HEK293 (cell line): ENCODE results near the gene PPP6C.

Experiments
- GLIS2 ChIP-seq: fragments of 450-650 bp; formaldehyde crosslinking; IDR thresholded peaks from 2 replicates; pipeline ENCODE4 v1.5.1; 2016; ENCODE audit warnings: missing biosample characterization, missing genetic modification characterization
- HOXC10 ChIP-seq: sonication (generic); formaldehyde crosslinking; IDR thresholded peaks from 2 replicates; pipeline ENCODE4 v1.8.1; 2023; ENCODE audit warnings: mild to moderate bottlenecking, missing genetic modification reagents
- PATZ1 ChIP-seq: fragments of 450-650 bp; formaldehyde crosslinking; IDR thresholded peaks from 2 replicates; pipeline ENCODE4 v1.5.1; 2016; ENCODE audit warnings: missing biosample characterization, missing genetic modification characterization
- PRDM10 ChIP-seq: fragments of 450-650 bp; formaldehyde crosslinking; IDR thresholded peaks from 2 replicates; pipeline ENCODE4 v1.5.1; 2016; ENCODE audit warnings: missing biosample characterization, missing genetic modification characterization
- SP3 ChIP-seq: fragments of 450-650 bp; formaldehyde crosslinking; IDR thresholded peaks from 2 replicates; pipeline ENCODE4 v1.5.1; 2016; ENCODE audit warnings: missing biosample characterization, missing genetic modification characterization
- TCF7L2 ChIP-seq: IDR thresholded peaks from 2 replicates; pipeline ENCODE4 v1.6.1; 2011; ENCODE audit warnings: low read depth, mild to moderate bottlenecking, inconsistent platforms, low read length, moderate library complexity, borderline replicate concordance
- ZBTB11 ChIP-seq: fragments of 450-650 bp; formaldehyde crosslinking; conservative IDR thresholded peaks from 2 replicates; pipeline ENCODE4 v1.5.1; 2016; ENCODE audit warnings: low read depth, missing biosample characterization, missing genetic modification characterization
- ZIC2 ChIP-seq: fragments of 450-650 bp; formaldehyde crosslinking; IDR thresholded peaks from 2 replicates; pipeline ENCODE4 v1.5.1; 2016; ENCODE audit warnings: missing biosample characterization, missing genetic modification characterization
- ZNF280C ChIP-seq: fragments of 450-650 bp; formaldehyde crosslinking; IDR thresholded peaks from 2 replicates; pipeline ENCODE4 v1.5.1; 2016; ENCODE audit warnings: missing biosample characterization, missing genetic modification characterization
- ZNF335 ChIP-seq: fragments of 450-650 bp; formaldehyde crosslinking; conservative IDR thresholded peaks from 2 replicates; pipeline ENCODE4 v1.5.1; 2016; ENCODE audit warnings: missing biosample characterization, missing genetic modification characterization
- ZNF426 ChIP-seq: fragments of 450-650 bp; formaldehyde crosslinking; IDR thresholded peaks from 2 replicates; pipeline ENCODE4 v1.5.1; 2017; ENCODE audit warnings: missing biosample characterization, missing genetic modification characterization, mild to moderate bottlenecking, inconsistent platforms, moderate library complexity
- ZNF501 ChIP-seq: fragments of 450-650 bp; formaldehyde crosslinking; IDR thresholded peaks from 2 replicates; pipeline ENCODE4 v1.5.1; 2016; ENCODE audit warnings: missing biosample characterization, missing genetic modification characterization
- ZNF513 ChIP-seq: fragments of 450-650 bp; IDR thresholded peaks from 2 replicates; pipeline ENCODE4 v1.5.1; 2018; ENCODE audit warnings: missing biosample characterization, missing genetic modification characterization
- ZNF639 ChIP-seq: fragments of 450-650 bp; formaldehyde crosslinking; IDR thresholded peaks from 2 replicates; pipeline ENCODE4 v1.5.1; 2016; ENCODE audit warnings: missing biosample characterization, missing genetic modification characterization
- ZNF677 ChIP-seq: fragments of 450-650 bp; IDR thresholded peaks from 2 replicates; pipeline ENCODE4 v1.5.0; 2018; ENCODE audit warnings: missing biosample characterization, mild to moderate bottlenecking, missing genetic modification characterization, moderate library complexity
- ZSCAN18 ChIP-seq: fragments of 450-650 bp; formaldehyde crosslinking; IDR thresholded peaks from 2 replicates; pipeline ENCODE4 v1.5.1; 2016; ENCODE audit warnings: missing biosample characterization, missing genetic modification characterization
- TF ChIP-seq, protein P1 (sequence below): fragments of 450-650 bp; formaldehyde crosslinking; IDR thresholded peaks from 2 replicates; pipeline ENCODE4 v1.5.1; 2016; ENCODE audit warnings: missing biosample characterization, missing genetic modification characterization
- TF ChIP-seq, protein P2 (sequence below): sonication (generic); formaldehyde crosslinking; IDR thresholded peaks from 2 replicates; pipeline ENCODE4 v1.8.1; 2022; ENCODE audit warnings: mild to moderate bottlenecking, moderate library complexity, missing genetic modification reagents

PPP6C gene

DNA sequence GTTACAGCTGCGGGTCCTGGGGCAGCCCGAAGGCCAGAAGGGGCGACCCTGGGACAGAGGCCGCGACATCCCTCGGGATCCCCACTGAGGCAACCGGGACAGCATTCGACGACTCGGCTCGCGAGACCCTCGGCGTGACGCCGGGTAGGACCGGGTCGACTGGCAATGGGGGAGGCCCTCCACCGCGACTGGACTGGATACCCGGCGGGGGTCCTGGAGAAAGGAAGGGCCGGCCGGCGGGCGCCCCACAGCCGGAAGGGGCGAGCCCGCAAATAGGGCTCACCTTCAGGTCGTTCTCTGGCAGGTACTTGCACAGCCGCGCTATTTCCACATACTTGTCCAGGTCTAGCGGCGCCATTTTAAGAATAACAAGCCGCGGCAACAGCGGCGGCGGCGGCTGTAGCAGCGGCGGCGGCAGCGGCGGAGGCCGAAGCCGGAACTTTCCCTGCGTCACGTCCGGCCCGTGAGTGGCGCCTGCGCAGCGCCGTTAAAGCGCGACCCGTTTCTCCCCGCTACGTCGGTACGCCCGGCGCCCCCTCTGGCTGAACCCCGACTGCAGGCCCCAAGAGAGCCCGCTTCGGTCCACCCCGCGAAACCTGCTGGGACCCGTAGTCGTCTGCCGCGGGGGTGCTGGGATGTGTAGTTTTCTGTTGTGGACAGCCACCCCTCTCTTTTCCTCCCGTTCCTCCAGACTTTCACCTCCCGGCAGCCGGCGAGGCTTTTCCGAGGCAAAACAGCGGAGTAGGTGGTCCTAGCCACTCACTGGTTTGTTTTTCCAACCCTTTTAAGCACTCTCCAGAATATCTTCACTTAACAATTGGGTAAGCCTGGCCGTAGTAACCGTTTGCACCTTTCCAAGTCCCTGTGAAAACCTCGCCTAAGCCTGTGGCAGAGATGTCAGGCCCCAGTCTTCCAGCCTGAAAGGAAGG is at the start of gene PPP6C (continued):
- TF ChIP-seq ZNF280C (tag by site-specific recombination) = no peak
- no peak for TF ChIP-seq ZSCAN18 (tag by site-specific recombination)
- TF ChIP-seq ZNF639 = no peak
- peak; percentile 48 for TF ChIP-seq GLIS2 (tag by site-specific recombination)
- peak; percentile 45; the same call in 1 of the 2 replicates for TF ChIP-seq ZIC2 (tag by site-specific recombination)
- no peak for TF ChIP-seq TCF7L2
- 0 out of 2 replicates have a peak, but pooled peaks have one; percentile 40 for TF ChIP-seq HOXC10 (CRISPR knock-in tag)
- no peak for TF ChIP-seq ZNF513
- TF ChIP-seq ZNF501 = peak; percentile 44; the same call in 1 of the 2 replicates
- peak; percentile 94 for TF ChIP-seq ZNF335 (tag by site-specific recombination)
- TF ChIP-seq, protein P1, sequence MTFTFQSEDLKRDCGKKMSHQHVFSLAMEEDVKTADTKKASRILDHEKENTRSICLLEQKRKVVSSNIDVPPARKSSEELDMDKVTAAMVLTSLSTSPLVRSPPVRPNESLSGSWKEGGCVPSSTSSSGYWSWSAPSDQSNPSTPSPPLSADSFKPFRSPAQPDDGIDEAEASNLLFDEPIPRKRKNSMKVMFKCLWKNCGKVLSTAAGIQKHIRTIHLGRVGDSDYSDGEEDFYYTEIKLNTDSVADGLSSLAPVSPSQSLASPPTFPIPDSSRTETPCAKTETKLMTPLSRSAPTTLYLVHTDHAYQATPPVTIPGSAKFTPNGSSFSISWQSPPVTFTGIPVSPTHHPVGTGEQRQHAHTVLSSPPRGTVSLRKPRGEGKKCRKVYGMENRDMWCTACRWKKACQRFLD (tag by site-specific recombination) = 0 out of 2 replicates have a peak, but pooled peaks have one; percentile 20
- no peak for TF ChIP-seq ZNF677 (tag by site-specific recombination)
- TF ChIP-seq ZBTB11 = peak; percentile 87
- TF ChIP-seq PRDM10 (tag by site-specific recombination) = peak; percentile 89
- peak; percentile 51; the same call in 1 of the 2 replicates for TF ChIP-seq SP3 (tag by site-specific recombination)
- TF ChIP-seq ZNF426 = no peak
- TF ChIP-seq, protein P2, sequence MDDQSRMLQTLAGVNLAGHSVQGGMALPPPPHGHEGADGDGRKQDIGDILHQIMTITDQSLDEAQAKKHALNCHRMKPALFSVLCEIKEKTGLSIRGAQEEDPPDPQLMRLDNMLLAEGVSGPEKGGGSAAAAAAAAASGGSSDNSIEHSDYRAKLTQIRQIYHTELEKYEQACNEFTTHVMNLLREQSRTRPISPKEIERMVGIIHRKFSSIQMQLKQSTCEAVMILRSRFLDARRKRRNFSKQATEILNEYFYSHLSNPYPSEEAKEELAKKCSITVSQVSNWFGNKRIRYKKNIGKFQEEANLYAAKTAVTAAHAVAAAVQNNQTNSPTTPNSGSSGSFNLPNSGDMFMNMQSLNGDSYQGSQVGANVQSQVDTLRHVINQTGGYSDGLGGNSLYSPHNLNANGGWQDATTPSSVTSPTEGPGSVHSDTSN (CRISPR knock-in tag) = peak; percentile 36; the same call in 1 of the 2 replicates
- TF ChIP-seq PATZ1 (tag by site-specific recombination) = peak; percentile 80
